ENCODE data around the gene CEBPZ.

The CEBPZ gene

DNA sequence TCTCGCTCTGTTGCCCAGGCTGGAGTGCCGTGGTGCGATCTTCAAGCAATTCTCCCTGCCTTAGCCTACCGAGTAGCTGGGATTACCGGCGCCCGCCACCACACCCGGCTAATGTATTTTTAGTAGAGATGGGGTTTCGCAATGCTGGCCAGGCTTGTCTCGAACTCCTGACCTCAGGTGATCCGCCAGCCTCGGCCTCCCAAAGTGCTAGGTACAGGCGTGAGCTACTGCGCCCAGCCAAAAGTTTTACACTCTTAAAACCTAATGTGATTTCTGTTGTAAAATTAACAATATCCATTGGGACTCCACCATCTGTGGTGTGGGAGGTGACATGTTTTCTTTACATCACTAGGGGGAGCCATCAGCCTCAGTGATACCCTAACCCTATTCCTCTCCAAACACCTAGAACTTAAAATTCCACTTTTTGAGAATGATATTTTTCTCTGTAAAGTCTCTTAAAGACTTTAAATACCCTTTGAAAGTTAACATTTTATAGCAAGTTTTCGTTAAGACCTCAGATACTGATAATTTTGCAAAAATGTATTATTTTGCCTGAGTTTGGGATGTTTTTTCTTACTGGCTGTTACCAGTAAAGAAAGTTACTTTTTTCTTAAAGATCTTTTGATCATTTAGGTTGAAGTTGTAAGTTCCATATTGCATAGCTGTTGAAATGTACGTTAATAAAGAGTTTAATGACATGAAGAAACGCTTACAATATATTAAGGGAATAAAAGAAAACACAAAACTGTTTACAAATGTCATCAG is 63.0 kb downstream of the CEBPZ start:
- H3K4me3 Mint-ChIP-seq, result no peak overlapping the region
- no peaks in the 10 kb centered on the region for H3K4me1 Mint-ChIP-seq
- DNase-seq (peak; percentile 24 to 25), ATAC-seq (peak; percentile 81)
- H3K27me3 Mint-ChIP-seq, result peaks cover 8% of the 10 kb centered on the region
- peaks cover 6 to 18% of the 10 kb centered on the region in 2 donors for H3K9me3 Mint-ChIP-seq
- H3K27ac Mint-ChIP-seq, result no peak overlapping the region

DNA sequence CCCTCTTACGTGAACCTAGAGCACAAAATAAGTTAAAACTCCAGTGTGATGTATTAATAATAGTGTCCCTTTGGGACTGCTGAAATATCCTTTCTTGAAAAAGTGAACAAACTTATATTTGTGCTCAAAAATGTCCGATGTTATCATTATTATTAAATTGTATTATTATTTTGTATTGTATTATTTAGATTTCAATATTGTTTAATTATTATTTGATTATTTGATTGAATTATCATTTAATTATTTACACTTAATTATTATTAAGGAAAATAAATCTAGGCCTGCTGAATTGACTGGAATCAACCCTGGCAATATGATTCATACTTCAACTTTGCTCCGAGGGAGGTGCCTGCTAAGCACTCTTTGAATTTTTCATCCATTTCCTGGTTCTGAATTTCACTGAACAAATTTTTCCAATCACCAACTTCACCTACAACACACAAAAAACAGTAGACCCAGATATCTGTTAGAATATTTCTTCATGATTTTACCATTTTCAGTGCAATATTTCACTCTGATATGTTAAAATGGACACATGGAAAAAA is 63.7 kb downstream of the CEBPZ start:
- Mint-ChIP-seq H3K4me3 (no peak overlapping the region), H3K27me3 (peaks cover 8% of the 10 kb centered on the region), H3K4me1 (no peaks in the 10 kb centered on the region), H3K9me3 (peaks cover 6 to 18% of the 10 kb centered on the region in 2 donors), H3K27ac (no peak overlapping the region)
- DNase-seq, result no peak
- no peak for ATAC-seq

DNA sequence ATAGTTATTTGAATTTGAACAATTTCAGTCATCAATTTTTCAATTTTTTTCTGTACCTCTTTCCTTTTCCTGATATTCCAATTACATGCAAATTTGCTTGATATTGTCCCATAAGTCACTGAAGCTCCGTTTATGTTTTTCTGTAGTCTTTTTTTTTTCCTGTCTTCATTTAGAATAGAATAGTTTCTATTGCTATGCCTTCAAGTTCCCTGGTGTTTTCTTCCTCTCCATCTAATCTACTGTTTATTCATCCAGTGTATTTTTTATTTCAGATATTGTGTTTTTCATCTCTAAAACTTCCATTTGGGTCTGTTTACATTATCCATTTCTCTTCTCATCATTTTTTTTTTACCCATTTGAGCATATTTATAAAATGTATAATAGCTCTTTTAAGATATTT is 66.6 kb downstream of the CEBPZ start:
- Mint-ChIP-seq H3K9me3 (peaks cover 6 to 18% of the 10 kb centered on the region in 2 donors), H3K27ac (no peak overlapping the region), H3K4me3 (no peak overlapping the region), H3K4me1 (no peaks in the 10 kb centered on the region), H3K27me3 (peaks cover 8% of the 10 kb centered on the region)
- DNase-seq (no peak), ATAC-seq (no peak)

DNA sequence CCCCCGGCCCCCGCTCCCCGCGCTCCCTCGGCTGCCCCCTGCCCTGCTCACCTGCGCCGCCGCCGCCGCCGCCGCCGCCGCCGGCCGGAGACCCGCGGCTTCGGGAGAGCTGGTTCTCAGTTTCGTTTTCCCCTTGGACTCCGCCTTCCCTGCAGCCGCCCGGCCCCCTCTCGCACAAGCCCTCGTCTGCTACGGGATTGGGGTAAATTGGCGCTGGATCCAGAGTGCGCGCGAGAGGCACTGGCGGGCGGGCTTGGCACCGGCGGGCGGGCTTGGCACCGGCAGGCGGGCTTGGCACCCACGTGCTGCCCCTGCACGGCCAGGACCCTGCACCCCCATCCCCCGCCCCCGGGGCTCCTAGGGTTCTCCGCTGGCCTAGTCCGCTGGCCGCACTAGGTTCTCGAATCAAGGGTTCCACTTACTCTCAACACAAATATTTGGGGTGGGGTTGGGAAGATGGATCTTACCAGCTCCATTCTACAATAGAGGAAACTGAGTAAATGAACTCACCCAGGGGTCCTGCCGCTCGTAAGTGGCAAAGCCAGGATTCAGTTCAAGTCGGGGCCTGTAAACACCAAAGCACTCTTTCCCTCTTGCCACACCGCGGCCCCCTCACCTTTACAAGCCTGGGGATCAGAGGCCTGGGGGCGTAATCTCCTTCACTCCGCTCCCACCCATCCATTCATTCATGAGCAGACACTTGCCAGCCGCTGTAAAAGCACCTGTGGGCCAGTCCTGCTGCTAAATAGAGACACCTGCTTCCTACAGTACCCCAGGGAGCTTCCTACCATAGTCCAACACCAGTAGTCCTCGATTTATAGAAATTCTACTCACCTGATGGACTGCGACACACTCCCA is 74.3 kb downstream of the CEBPZ start, which contains the start of gene EIF2AK2:
EIF2AK2 (minus strand) TSS at position 124 of the 858 bp plus-strand sequence. CDS start 9,174 bp downstream, outside the sequence.
- peak; percentile 75 to 83 for DNase-seq
- peaks cover 0 to 4% of the 10 kb centered on the region in 2 donors for H3K9me3 Mint-ChIP-seq
- H3K4me1 Mint-ChIP-seq, result peaks cover 49% of the 10 kb centered on the region

DNA sequence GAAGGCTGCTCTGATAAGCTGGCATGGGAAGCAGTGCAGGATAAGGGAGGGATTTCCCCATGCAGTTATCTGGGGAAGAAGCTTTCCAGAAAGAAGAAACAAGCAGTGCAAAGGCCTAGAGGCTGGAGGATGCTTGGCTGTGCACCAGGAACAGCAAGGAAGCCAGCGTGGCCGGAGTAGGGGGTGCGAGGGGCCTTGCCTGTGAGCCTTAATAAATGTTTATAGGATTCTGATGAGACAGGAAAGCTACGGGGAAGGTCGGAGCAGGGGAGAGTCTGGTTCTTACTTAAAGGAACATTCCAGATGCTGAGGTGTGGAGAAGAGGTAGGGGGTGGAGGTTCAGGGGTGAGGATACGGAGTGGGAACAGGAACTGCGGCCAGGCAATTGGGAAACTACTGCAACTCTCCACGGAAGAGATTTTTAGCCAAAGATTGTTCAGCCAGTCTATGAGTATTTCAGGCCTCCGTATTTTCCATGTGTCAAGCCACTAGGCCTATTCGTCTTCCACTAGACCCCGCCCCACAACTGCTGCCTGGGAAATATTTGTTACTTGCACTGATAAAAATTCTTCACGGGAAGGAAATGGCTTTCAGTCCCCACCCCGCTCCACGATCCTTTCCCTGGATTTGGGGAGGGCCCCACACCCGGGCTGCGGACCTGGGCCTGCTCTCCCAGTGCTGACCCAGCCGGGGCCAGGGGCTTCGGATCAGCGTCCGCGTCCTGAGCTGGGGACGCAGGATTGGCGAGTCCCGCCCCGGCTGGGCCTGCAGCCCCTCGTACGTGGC is 75.1 kb downstream of the CEBPZ start:
- peak overlapping the region; percentile 98 to 99 for H3K27ac Mint-ChIP-seq
- ATAC-seq, result peak; percentile 33
- peak; percentile 23 to 41 for DNase-seq
- peaks cover 56% of the 10 kb centered on the region for H3K4me1 Mint-ChIP-seq
- H3K9me3 Mint-ChIP-seq, result peaks cover 0 to 4% of the 10 kb centered on the region in 2 donors
- H3K27me3 Mint-ChIP-seq, result no peaks in the 10 kb centered on the region
- H3K4me3 Mint-ChIP-seq, result peak overlapping the region; percentile 92 to 98

More for the DNA sequence above, 74.3 kb downstream of the CEBPZ start, which contains the start of gene EIF2AK2:
- Mint-ChIP-seq H3K27me3 (no peaks in the 10 kb centered on the region), H3K4me3 (peak within 1 kb of the TSS; percentile 92 to 98), H3K27ac (peak within 1 kb of the TSS; percentile 98 to 99)
- ATAC-seq, result peak; percentile 92

DNA sequence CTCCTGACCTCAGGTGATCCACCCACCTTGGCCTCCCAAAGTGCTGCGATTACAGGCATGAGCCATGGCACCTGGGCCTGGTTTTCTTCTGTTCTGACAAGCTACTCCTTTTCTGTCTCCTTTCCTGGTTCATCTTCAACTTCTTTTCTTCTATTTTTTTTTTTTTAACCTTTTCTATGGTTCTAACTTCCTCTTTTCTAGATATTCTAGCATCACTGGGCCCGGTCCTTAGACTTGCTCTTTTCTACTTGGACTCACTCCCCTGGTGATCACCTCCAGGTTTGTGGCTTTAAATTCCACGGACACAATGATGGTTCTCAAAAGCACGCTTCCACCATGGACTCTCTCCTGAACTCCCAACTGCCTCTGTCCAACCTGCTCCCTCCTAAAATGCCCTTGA is 76.6 kb downstream of the CEBPZ start:
- Mint-ChIP-seq H3K27me3 (no peaks in the 10 kb centered on the region), H3K4me3 (no peak overlapping the region), H3K9me3 (peaks cover 0 to 4% of the 10 kb centered on the region in 2 donors), H3K4me1 (peaks cover 59% of the 10 kb centered on the region), H3K27ac (peak overlapping the region in 1 of 2 donors; percentile 18)
- ATAC-seq (no peak), DNase-seq (no peak)

DNA sequence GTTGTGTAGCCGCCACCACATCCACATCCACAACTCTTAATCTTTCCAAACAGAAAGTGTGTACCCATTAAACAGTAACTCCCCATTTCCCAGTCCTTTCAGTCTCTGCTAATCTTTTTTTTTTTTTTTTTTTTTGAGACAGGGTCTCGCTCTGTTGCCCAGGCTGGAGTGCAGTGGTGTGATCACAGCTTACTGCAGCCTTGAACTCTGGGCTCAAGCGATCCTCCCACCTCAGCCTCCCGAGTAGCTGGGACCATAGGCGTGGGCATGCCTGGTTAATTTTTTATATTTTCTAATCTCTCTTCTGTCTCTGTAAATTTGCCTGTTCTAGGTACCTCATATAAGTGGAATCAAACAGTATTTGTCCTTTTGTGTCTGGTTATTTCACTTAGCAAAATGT is 78.2 kb downstream of the CEBPZ start:
- Mint-ChIP-seq H3K4me1 (peaks cover 59% of the 10 kb centered on the region), H3K9me3 (peaks cover 0 to 4% of the 10 kb centered on the region in 2 donors), H3K4me3 (no peak overlapping the region), H3K27ac (no peak overlapping the region), H3K27me3 (no peaks in the 10 kb centered on the region)
- DNase-seq (no peak), ATAC-seq (no peak)
